Astrocyte (in vitro differentiated cells and primary cell): Measurements from ENCODE around the gene SEC11C.

ENCODE experiments used
- EZH2 ChIP-seq: IDR thresholded peaks from 2 replicates; pipeline ENCODE4 v1.6.1; 2012; ENCODE audit warnings: mild to moderate bottlenecking, low read length, inconsistent platforms; ENCODE audit not compliant: insufficient read depth
- TF ChIP-seq, protein P1 (sequence below): IDR thresholded peaks from 2 replicates; pipeline ENCODE4 v1.5.1; 2011; ENCODE audit warnings: low read depth, mild to moderate bottlenecking, inconsistent platforms, low read length, moderate library complexity; ENCODE audit not compliant: insufficient read depth

DNA sequence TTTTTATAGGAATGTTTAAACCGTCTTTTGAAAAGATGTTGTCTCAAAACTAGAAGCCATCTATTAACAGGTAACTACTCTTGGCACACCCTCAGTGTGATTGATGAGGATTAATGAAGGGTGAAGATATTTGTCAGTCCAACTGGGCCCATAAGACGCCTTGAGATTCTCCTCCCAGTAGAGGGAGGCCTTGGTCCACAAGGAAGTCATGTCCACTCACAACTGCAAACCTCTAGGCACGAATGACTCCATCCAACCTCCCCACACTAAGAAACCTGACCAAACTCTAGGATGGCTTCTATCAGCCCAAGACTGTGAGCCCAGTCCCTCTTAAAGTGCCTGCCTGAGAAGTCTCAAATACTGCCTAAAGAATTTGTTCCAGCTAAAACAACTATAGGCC is 61.1 kb downstream of the SEC11C start:
- TF ChIP-seq, protein P1, sequence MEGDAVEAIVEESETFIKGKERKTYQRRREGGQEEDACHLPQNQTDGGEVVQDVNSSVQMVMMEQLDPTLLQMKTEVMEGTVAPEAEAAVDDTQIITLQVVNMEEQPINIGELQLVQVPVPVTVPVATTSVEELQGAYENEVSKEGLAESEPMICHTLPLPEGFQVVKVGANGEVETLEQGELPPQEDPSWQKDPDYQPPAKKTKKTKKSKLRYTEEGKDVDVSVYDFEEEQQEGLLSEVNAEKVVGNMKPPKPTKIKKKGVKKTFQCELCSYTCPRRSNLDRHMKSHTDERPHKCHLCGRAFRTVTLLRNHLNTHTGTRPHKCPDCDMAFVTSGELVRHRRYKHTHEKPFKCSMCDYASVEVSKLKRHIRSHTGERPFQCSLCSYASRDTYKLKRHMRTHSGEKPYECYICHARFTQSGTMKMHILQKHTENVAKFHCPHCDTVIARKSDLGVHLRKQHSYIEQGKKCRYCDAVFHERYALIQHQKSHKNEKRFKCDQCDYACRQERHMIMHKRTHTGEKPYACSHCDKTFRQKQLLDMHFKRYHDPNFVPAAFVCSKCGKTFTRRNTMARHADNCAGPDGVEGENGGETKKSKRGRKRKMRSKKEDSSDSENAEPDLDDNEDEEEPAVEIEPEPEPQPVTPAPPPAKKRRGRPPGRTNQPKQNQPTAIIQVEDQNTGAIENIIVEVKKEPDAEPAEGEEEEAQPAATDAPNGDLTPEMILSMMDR: no peak
- no peak for TF ChIP-seq EZH2
